HG02759 (cell line): ENCODE results near the gene GRN.

ENCODE experiments used
- ATAC-seq: cut with Tn5 transposase; IDR thresholded peaks from one replicate; pipeline ENCODE4 v1.9.1; 2021; ENCODE audit warnings: mild to moderate bottlenecking, moderate library complexity; ENCODE audit not compliant: unreplicated experiment

Gene GRN

DNA sequence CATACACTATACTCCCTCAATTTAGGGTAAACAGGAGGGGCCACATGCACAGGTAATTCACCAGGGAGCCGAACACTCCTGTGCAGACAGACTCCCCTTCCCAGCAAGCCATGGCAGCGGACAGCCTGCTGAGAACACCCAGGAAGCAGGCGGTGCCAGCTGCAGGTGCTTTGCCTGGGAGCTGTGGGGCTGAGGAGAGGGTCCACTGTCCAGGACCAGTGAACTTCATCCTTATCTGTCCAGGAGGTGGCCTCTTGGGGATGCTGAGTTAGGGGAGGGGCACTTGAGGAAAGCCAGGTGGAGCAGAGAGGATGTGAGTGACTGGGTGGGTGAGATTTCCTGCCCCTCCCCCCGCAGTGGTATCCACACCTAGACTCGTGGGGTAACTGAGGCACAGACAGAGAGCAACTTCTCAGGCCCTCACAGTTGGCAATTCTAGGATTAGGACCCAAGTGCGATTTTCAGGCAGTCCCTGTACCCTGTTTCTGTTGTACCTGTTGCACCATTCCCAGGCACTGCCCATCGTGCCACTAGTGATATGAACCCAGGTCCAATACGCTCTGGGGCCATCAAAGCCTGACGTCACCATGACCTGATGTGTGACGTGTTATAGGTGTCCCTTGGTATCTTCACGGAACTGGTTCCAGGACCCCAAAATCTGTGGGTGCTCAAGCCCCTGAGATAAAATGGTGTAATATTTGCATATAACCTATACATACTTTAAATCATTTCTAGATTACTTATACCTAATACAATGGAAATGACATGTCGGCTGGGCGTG lies 1.2 kb downstream of the GRN start:
- no peak for ATAC-seq

DNA sequence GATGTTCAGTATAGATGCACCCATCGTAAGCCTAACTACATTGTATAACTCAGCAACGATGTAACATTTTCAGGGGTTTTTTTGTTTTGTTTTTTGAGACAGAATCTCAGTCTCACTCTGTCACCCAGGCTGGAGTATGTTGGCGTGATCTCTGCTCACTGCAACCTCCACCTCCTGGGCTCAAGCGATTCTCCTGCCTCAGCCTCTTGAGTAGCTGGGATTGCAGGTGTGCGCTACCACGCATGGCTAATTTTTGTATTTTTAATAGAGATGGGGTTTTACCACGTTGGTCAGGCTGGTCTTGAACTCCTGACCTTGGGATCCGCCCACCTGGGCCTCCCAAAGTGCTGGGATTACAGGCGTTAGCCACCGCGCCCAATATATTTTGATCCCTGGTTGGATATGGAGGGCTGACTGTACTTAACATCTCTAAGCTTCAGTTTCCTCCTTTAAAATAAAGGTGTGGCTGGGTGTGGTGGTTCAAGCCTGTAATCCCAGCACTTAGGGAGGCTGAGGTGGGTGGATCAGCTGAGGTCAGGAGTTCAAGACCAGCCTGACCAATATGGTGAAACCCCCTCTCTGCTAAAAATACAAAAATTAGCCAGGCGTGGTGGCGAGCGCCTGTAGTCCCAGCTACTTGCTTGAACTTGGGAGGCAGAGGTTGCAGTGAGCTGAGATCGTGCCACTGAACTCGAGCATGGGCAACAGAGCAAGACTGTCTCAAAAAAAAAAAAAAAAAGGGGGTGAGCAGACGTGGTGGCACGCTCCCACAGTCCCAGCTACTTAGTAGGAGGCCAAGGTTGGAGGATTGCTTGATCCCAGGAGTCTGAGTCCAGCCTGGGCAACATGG lies 2.3 kb downstream of the GRN start:
- ATAC-seq = peak; percentile 28

GRCh38 chr17:44348234-44348987 lies 3.3 kb downstream of the GRN start:
- ATAC-seq = peak; percentile 40

DNA sequence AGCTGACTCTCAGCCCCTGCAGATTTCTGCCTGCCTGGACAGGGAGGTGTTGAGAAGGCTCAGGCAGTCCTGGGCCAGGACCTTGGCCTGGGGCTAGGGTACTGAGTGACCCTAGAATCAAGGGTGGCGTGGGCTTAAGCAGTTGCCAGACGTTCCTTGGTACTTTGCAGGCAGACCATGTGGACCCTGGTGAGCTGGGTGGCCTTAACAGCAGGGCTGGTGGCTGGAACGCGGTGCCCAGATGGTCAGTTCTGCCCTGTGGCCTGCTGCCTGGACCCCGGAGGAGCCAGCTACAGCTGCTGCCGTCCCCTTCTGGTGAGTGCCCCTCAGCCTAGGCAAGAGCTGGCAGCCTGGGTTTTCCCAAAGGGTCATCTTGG lies 3.9 kb downstream of the GRN start:
- ATAC-seq = no peak

GRCh38 chr17:44349553-44350070 lies 4.5 kb downstream of the GRN start:
- ATAC-seq = no peak

DNA sequence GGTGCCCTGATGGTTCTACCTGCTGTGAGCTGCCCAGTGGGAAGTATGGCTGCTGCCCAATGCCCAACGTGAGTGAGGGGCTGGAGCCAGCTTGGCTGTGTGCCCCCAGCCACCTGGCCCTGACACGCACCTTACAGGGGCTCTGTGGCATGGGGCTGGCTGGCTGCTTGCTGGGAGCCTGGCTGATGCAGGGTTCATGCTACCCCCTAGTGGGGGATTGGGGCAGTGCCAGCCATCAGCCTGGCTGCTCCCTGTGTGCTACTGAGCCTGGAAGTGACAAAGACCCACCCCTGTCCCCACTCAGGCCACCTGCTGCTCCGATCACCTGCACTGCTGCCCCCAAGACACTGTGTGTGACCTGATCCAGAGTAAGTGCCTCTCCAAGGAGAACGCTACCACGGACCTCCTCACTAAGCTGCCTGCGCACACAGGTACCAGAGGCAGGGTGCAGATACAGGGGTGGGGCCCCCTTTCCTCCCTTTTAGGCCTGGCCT lies 5.7 kb downstream of the GRN start:
- ATAC-seq = no peak

- ATAC-seq = no peak
These were observed 6.4 kb downstream of the GRN start for GRCh38 chr17:44351464-44351863.

DNA sequence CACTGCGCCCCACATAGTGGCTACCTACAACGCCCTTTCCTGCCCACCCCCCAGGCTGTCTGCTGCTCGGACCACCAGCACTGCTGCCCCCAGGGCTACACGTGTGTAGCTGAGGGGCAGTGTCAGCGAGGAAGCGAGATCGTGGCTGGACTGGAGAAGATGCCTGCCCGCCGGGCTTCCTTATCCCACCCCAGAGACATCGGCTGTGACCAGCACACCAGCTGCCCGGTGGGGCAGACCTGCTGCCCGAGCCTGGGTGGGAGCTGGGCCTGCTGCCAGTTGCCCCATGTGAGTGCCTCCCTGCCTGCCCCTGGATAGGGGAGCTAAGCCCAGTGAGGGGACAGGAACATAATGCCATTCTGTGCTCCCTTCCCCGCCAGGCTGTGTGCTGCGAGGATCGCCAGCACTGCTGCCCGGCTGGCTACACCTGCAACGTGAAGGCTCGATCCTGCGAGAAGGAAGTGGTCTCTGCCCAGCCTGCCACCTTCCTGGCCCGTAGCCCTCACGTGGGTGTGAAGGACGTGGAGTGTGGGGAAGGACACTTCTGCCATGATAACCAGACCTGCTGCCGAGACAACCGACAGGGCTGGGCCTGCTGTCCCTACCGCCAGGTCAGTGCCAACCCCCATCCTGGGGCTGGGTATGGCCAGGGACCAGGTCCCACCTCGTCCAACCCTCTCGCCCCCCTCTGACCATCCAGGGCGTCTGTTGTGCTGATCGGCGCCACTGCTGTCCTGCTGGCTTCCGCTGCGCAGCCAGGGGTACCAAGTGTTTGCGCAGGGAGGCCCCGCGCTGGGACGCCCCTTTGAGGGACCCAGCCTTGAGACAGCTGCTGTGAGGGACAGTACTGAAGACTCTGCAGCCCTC lies 7.1 kb downstream of the GRN start:
- ATAC-seq = no peak

DNA sequence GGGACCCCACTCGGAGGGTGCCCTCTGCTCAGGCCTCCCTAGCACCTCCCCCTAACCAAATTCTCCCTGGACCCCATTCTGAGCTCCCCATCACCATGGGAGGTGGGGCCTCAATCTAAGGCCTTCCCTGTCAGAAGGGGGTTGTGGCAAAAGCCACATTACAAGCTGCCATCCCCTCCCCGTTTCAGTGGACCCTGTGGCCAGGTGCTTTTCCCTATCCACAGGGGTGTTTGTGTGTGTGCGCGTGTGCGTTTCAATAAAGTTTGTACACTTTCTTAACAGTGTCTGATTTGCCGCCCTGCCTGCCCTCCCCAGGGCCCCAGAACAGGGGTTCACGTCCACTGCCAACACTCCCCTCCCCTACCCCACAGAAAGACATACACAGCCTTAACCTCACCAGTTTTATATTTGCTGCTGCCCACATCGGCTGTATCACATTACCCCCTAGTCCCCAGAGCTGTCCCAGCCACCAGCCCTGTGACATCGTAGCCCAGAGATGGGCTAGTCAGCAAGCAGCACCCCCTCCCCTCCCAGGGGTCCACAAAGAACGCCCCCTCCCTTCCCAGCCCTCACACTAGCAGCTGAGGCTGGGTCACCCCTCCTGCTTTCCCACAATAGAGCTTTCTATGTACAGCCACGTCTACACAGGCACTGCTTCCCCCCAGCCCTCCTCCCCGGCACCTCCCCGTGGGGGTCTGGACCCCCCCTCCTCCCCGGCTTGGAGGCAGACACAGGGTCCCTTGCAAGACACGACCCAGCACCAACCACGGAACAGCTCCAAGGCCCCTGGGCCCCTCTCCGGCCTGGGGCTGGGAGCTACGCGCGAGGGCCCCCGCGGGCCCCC lies 7.9 kb downstream of the GRN start:
- no peak for ATAC-seq

- ATAC-seq = no peak
These were observed 8.7 kb downstream of the GRN start for GRCh38 chr17:44353672-44354331.

- no peak for ATAC-seq
These were observed 9.8 kb downstream of the GRN start for GRCh38 chr17:44354582-44355561.

- ATAC-seq = no peak
These were observed 10.6 kb downstream of the GRN start for GRCh38 chr17:44355642-44356099.

GRCh38 chr17:44356241-44356640 lies 11.1 kb downstream of the GRN start:
- ATAC-seq = no peak

DNA sequence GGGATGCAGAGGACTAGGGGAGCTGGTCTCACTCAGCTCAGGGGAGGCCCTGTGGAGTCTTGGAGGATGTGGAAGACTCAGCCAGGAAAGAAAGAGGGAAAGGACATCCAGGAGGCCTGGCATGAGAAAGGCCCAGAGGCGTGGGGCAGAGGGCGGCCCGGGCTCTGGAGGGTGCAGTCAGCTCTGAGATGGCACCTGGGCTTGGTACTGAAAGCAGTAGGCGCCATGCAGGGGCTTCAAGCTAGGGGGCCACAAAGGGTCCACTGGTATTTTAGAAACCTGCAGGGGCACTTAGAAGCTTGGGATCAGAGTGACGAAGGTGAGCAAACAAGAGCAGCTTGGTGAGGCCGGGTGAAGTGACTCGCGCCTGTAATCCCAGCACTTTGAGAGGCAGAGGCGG lies 13.0 kb downstream of the GRN start:
- no peak for ATAC-seq

DNA sequence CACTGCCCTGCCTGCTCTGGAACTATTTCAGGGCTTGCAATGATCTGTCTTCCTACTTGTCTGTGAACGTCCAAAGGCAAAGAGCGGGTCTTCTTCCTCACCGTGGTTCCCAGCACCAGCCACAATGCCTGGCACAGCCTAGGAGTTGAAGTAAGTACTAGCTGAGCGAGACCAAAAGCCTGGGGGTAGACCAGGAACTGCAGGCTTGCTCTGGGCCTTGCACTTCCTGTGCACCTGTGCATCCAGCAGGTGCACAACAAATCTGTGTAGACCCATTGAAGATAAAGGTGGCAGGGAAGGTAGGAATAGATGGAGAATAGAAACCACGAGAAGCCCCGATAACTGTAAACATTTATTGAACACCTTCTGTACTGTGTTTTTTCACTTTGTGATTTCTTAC lies 13.9 kb downstream of the GRN start:
- no peak for ATAC-seq

GRCh38 chr17:44359458-44360143 lies 14.5 kb downstream of the GRN start:
- no peak for ATAC-seq

DNA sequence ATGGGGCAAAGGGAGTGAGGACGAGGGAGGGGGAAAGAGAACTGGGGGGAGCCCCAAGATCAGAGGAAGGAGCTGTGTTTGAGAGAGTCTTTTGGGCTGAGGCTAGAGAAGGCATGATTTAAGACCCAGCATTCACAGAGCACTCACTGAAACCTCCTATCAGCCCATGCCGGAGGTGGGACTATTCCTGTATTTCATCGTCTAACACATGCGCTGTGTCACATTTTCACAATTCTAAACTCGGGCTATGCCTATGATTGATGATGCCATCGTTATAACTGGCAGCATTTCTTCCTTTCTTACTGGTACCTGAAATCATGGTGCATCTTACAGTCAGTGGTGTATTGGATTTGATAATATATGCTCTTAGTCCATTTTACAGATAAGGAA lies 15.0 kb downstream of the GRN start:
- ATAC-seq = no peak
